Muscle layer of colon (tissue), 2 donors: ENCODE measurements around the gene TMEM19.
"Not testable (repeated sequence)": the region's sequence is repeated elsewhere in the genome, so short reads cannot be mapped to it uniquely, and the experiment has no call there.

Experiments used
- H3K27ac ChIP-seq: one replicate; pipeline ENCODE4 v1.7.0; 2013; ENCODE audit warnings: low read depth, mild to moderate bottlenecking, low read length, moderate library complexity
- H3K27me3 ChIP-seq, 2 donors: one replicate each; pipeline ENCODE4 v1.7.0; 2013; ENCODE audit warnings: low read length in 2 of 2, mild to moderate bottlenecking in 2 of 2; ENCODE audit not compliant: insufficient read depth in 2 of 2, control insufficient read depth in 1 of 2
- H3K36me3 ChIP-seq: one replicate; pipeline ENCODE4 v1.7.0; 2013; ENCODE audit warnings: mild to moderate bottlenecking, low read length; ENCODE audit not compliant: insufficient read depth
- H3K4me1 ChIP-seq: one replicate; pipeline ENCODE4 v1.7.0; 2013; ENCODE audit warnings: mild to moderate bottlenecking, low read length; ENCODE audit not compliant: insufficient read depth
- H3K4me3 ChIP-seq, 2 donors: one replicate each; pipeline ENCODE4 v1.7.0; 2013; ENCODE audit warnings: low read length in 2 of 2, low read depth in 1 of 2, mild to moderate bottlenecking in 1 of 2, moderate library complexity in 1 of 2
- H3K9ac ChIP-seq: one replicate; pipeline ENCODE4 v1.7.0; 2013; ENCODE audit warnings: low read length
- H3K9me3 ChIP-seq: one replicate; pipeline ENCODE4 v1.7.0; 2013; ENCODE audit warnings: mild to moderate bottlenecking, low read length
- donor health status: abdominal sarcoma.
- donor health status: Adenocarcinoma of cecum.

TMEM19 gene

DNA sequence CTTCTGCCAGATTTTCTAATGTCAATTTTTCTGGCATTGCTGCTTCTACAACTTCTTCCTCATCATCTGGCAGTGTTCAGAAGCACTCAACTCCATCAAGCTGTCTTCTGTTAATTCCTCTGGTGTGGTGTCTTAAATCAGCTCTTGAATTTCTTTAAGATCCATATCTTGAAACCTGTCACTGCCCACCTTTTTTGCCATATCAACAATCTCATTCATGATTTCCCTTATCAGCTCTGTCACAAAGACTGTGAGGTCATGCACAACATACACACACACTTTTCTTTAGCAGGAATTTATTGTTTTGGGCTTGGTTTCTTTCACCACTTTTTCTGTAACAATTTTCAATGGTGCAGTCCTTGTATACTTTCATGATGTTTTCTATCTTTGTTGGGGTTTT, 14.6 kb upstream of the TMEM19 start:
- Histone ChIP-seq H3K36me3 (no peaks in the 10 kb centered on the region), H3K27me3 (no peaks in the 10 kb centered on the region), H3K9ac (no peak overlapping the region), H3K9me3 (no peaks in the 10 kb centered on the region), H3K4me3 (no peak overlapping the region), H3K27ac (no peak overlapping the region), H3K4me1 (no peaks in the 10 kb centered on the region)

- H3K27ac ChIP-seq: no peak overlapping the region
- no peaks in the 10 kb centered on the region for H3K4me1 ChIP-seq
- no peak overlapping the region for H3K4me3 ChIP-seq
- H3K9ac ChIP-seq: no peak overlapping the region
- no peaks in the 10 kb centered on the region for H3K27me3 ChIP-seq
- no peaks in the 10 kb centered on the region for H3K9me3 ChIP-seq
- H3K36me3 ChIP-seq: peaks cover 2% of the 10 kb centered on the region
These were observed 14.1 kb upstream of the TMEM19 start for GRCh38 chr12:71671816-71672215.

DNA sequence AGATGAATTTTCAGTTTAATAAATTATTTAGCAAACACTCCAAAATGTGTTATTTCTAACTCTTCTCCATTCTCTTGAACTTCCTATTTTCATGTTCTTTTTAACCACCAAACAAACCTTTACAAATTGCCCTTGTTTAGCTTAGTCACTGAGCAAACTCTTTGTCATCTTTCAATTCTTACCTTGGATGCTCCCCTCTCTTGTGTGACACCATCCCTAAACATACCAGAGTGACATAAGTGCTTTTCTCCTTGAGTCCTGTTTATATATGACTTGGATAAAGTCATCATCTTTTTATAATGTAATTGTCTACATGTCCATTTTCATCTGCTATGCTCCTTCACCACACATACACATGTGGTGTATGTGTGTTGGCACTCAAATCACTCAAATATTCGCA, 3.4 kb upstream of the TMEM19 start:
- H3K27ac ChIP-seq: no peak overlapping the region
- no peak overlapping the region for H3K9ac ChIP-seq
- H3K36me3 ChIP-seq: no peaks in the 10 kb centered on the region

GRCh38 chr12:71683633-71684032, 2.2 kb upstream of the TMEM19 start:
- Histone ChIP-seq H3K27ac (no peak overlapping the region), H3K36me3 (no peaks in the 10 kb centered on the region), H3K4me1 (peaks cover 13% of the 10 kb centered on the region), H3K27me3 (no peaks in the 10 kb centered on the region), H3K4me3 (no peak overlapping the region), H3K9ac (no peak overlapping the region), H3K9me3 (no peaks in the 10 kb centered on the region)

More for the DNA sequence above, 3.4 kb upstream of the TMEM19 start:
- H3K4me3 ChIP-seq: no peak overlapping the region
- no peaks in the 10 kb centered on the region for H3K27me3 ChIP-seq
- H3K9me3 ChIP-seq: no peaks in the 10 kb centered on the region
- H3K4me1 ChIP-seq: peaks cover 1% of the 10 kb centered on the region

DNA sequence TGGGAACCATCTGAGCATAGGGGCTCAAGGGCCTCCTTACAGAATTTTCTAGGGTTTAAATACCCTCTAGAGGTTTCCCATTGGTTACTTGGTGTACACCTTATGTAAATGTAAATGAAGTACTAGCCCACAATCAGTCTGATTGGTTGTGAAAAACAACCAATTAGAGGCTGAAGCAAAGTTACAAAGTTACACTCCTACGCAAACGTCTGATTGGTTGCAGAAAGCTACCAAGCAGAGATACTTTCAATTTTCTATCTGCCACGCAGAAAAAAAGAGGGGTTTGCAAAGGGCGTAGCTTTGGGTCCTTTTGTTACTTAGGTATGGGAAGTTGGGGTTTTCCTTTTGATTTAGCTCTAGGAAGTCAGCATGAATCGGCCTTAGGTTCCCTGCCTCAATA, 1.8 kb upstream of the TMEM19 start:
- H3K27me3 ChIP-seq: no peaks in the 10 kb centered on the region
- no peak overlapping the region for H3K27ac ChIP-seq
- H3K9me3 ChIP-seq: no peaks in the 10 kb centered on the region
- no peak overlapping the region for H3K9ac ChIP-seq
- H3K4me1 ChIP-seq: peaks cover 17% of the 10 kb centered on the region
- H3K4me3 ChIP-seq: no peak overlapping the region
- no peaks in the 10 kb centered on the region for H3K36me3 ChIP-seq

DNA sequence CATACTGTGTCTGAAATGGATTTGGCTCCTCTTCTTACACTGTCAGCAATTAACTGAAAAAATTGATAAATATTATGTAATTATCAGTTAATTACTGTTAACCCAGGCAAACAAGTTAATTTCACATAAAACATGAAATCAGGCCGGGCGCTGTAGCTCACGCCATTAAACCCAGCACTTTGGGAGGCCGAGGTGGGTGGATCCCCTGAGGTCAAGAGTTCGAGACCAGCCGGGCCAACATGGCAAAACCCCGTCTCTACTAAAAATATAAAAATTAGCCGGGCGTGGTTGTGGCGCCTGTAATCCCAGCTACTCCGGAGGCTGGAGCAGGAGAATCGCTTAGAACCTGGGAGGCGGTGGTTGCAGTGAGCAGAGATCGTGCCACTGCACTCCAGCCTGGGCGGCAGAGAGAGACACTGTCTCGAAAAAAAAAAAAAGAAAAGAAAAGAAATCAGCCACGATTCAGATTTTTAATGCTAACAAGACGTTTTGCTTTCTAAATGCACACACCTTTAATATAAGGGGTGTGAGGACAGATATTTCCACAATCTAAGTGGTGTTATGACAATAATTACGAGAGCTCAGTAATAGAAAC, 473 bp upstream of the TMEM19 start:
- Histone ChIP-seq H3K27ac (peak overlapping the region; percentile 86), H3K9me3 (no peaks in the 10 kb centered on the region), H3K4me1 (peaks cover 22% of the 10 kb centered on the region), H3K9ac (peak overlapping the region; percentile 76), H3K27me3 (no peaks in the 10 kb centered on the region), H3K36me3 (no peaks in the 10 kb centered on the region), H3K4me3 (peak overlapping the region; percentile 75 to 94)

- Histone ChIP-seq H3K36me3 (no peaks in the 10 kb centered on the region), H3K27me3 (no peaks in the 10 kb centered on the region), H3K27ac (peak overlapping the region; percentile 86), H3K4me3 (peak overlapping the region; percentile 75 to 94), H3K4me1 (peaks cover 22% of the 10 kb centered on the region), H3K9ac (peak overlapping the region; percentile 78), H3K9me3 (no peaks in the 10 kb centered on the region)
These were observed 760 bp downstream of the TMEM19 start for GRCh38 chr12:71686658-71687025.

- peaks cover 22% of the 10 kb centered on the region for H3K4me1 ChIP-seq
- peak overlapping the region; percentile 86 for H3K27ac ChIP-seq
- not testable (repeated sequence) for H3K9me3 ChIP-seq, H3K9ac ChIP-seq, H3K36me3 ChIP-seq, H3K27me3 ChIP-seq
- peak overlapping the region in 1 of 2 donors; percentile 94 for H3K4me3 ChIP-seq
These were observed 1.3 kb downstream of the TMEM19 start for GRCh38 chr12:71687172-71687571.

- Histone ChIP-seq H3K27me3 (no peaks in the 10 kb centered on the region), H3K27ac (no peak overlapping the region), H3K4me1 (peaks cover 22% of the 10 kb centered on the region), H3K9ac (no peak overlapping the region), H3K4me3 (no peak overlapping the region), H3K9me3 (no peaks in the 10 kb centered on the region), H3K36me3 (no peaks in the 10 kb centered on the region)
These were observed 3.2 kb downstream of the TMEM19 start for GRCh38 chr12:71688961-71689570.

GRCh38 chr12:71691504-71692129, 5.7 kb downstream of the TMEM19 start:
- H3K4me3 ChIP-seq: no peak overlapping the region
- no peaks in the 10 kb centered on the region for H3K9me3 ChIP-seq
- H3K4me1 ChIP-seq: peaks cover 22% of the 10 kb centered on the region
- H3K27ac ChIP-seq: no peak overlapping the region
- H3K9ac ChIP-seq: no peak overlapping the region
- H3K27me3 ChIP-seq: no peaks in the 10 kb centered on the region
- H3K36me3 ChIP-seq: no peaks in the 10 kb centered on the region

- H3K9me3 ChIP-seq: no peaks in the 10 kb centered on the region
- H3K9ac ChIP-seq: no peak overlapping the region
- no peak overlapping the region for H3K27ac ChIP-seq
- peaks cover 8% of the 10 kb centered on the region for H3K36me3 ChIP-seq
- peaks cover 14% of the 10 kb centered on the region for H3K4me1 ChIP-seq
- no peak overlapping the region for H3K4me3 ChIP-seq
- H3K27me3 ChIP-seq: no peaks in the 10 kb centered on the region
These were observed 7.2 kb downstream of the TMEM19 start for GRCh38 chr12:71693126-71693525.

- not testable (repeated sequence) for H3K27ac ChIP-seq, H3K9ac ChIP-seq, H3K9me3 ChIP-seq, H3K4me3 ChIP-seq, H3K27me3 ChIP-seq, H3K4me1 ChIP-seq
- H3K36me3 ChIP-seq: peaks cover 11% of the 10 kb centered on the region
These were observed 7.8 kb downstream of the TMEM19 start for GRCh38 chr12:71693651-71694050.
